Renal cortical epithelial cell (primary cell): Measurements from ENCODE around the gene LY6G6C. TPM values are rescaled to one million over a fixed set of nuclear protein-coding genes. Genes with fewer than 3 reads are reported as not detected.
A peak's percentile ranks its signal among the peaks of the same experiment; 100 is the strongest.

Source experiments
- DNase-seq: peaks from one replicate; pipeline ENCODE4 v3.0.0-alpha.2; 2011; ENCODE audit warnings: low read depth
- total RNA-seq: library from RNA; depleted of rRNA; stranded (reverse); fragments of >200 nt; gene quantifications from 2 replicates; pipeline ENCODE4 v1.2.3, GENCODE V29; 2014

The LY6G6C gene
- total RNA-seq, 1 donor from 2014 or later, result not detected

DNA sequence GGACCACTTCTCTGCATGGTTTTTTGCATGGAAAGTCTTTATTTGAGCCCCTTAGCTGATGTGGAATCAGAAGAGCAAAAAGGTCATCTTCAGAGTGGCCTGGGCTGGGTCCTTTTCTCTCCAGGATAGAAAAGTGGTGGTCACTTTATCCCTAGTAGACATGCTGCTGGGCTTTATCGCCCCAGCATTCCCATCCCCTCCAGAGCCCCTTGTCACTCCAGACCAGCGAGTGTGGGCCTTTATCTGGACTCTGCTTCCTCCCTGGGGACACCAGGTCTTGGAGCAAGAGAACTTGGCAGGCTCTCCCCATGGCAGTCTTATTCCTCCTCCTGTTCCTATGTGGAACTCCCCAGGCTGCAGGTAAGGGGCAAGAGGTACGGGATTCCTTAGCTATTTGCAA is 14.9 kb downstream of the LY6G6C start, which contains the start of gene LY6G6F:
LY6G6F (plus strand) TSS at position 268 of the 400 bp plus-strand sequence; CDS start at position 309, 41 bp downstream.
- no peak for DNase-seq

DNA sequence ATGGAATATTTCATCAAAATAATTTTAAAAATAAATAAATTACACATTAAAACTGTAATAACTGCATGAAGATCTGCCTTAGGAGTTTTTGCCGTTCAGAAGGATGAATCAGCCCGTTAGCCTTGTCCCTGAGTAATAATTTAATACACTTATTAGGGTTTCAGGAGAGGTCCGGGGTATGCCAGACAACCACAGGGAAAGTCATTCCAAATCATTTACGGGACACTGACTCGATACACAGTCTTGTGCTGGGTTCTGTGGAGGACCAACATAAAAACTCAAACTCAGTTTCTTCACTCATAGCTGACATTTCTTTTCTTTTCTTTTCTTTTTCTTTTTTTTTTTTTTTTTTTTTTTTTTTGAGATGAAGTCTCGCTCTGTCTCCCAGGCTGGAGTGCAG is 15.6 kb downstream of the LY6G6C start:
- no peak for DNase-seq

DNA sequence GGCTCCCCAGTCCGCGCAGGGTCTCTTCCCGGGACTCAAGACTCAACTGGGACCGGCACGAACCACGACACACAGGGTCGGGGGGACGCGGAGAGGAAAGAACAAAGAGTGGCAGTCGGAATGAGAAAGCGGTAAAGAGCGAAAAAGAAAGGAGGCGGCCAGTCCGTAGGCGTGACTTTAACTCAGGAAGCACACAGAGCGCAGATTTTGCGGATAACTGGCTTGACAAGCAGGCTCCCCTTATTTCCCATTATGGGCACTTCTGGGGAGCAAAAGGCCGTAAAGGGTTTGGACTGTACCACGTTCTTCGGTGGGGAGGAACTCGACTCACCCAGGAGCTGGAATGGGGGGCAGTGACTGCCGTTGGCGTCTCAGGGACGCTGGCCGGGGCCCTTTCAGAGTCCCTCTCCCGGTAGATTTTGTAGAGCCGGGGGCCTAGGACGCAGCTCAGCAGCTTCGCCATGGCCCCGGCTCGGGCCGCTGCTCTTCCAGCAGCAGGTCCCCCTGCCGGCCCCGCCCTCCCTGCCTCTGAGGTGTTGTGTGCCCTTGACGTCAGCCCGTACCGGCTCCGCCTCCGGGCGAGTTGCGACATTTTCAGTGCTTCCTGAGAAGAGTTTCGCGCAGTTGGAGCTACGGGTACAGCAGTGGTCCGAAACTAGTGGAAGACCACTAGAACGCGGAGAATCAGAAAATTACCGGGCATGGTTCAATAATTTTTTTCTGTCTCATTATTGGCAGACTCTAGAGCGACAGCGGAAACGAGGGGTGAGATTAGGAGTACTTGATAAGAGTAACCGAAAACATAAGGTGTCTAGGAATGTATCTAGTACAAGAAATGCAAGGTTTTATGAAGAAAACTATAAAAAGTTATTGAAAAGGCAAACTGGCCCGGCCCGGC is 18.5 kb downstream of the LY6G6C start, which contains the start of gene ABHD16A:
ABHD16A (minus strand) TSS at position 506 of the 898 bp plus-strand sequence; CDS start at position 463, 43 bp downstream.
- DNase-seq, result peak; percentile 96

DNA sequence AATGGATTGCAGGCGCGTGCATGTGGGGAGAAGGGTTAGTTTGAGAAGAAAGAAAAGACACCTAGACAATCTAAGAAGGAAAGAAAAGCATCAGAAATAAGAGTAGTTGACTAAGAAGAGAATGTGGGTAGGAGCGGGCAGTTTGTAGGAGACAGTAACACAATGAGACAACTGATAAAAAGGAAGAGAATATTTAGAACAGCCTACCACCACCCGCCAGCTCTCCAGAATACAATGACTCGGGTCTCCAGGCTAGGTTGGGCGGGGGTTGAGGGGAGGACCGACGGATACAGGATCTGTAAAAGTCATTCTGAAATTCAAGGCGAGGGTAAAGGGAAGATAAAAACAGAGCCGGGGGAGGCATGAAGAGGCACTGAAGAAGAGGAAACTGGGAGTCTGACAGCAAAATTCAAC is 19.1 kb downstream of the LY6G6C start:
- no peak for DNase-seq

DNA sequence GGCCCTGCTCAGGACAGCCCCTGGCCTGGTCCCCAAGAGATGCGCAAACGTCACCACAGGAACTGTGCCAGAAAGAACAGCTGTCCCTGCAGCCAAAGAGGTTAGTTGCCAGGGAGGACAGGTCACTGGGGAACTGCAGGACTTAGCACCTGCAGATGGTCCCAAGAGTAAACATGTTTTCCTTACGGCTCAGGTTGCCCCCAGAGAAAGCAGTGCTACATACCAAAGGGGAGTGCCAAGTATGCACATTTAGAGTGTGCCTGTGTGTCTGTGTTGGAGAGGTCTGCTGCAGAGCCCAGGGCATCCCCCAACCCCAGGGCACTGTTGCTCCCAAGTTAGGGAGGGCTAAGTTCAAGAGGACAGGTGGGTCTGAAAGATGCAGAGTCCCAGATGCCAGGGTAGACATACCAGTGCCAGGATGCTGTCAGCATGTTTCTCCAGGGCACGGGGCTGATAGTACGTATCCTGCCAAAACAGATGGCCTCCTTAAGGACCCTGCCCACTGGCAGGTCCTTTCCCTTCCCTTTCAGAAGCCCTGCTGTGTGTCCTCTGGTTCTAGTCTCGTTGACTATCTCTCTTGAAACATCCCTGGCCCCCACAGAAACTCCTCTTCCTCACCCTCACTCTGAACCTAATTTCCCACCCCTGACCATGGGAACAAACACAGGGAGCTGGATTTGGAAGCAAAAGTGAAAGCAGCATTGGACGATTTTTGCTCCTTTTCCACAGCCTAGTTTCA is 19.7 kb downstream of the LY6G6C start:
- no peak for DNase-seq

DNA sequence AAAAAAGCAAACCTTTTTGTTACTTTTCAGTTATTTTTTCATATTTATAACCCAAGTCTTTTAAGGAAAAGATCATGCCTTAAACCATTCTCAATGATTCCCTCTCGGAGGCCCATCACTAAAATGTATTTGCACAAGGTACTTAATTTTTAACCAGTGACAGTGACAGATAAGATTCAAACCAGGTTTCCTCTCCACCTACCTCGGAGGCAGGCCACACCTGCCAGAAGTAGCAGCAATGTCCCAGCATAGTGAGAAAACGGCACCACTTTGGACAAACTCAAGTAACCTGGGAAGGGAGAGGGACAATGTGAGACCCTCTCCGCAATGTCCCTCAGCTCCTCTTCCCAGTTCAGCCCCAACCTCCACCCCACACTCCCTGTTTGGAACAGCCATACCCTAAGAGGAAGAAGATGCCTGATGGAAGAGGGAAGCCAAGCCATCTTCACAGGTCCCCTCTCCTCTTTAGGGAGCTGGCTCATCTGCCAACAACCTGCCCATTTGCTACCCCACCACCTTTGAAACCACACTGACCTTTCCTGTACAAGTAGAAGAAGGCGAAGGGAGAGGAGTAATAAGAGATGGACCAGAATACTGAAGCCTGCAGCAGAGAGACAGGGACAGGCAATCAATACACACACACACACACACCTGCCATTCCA is 20.7 kb downstream of the LY6G6C start:
- DNase-seq, result no peak

DNA sequence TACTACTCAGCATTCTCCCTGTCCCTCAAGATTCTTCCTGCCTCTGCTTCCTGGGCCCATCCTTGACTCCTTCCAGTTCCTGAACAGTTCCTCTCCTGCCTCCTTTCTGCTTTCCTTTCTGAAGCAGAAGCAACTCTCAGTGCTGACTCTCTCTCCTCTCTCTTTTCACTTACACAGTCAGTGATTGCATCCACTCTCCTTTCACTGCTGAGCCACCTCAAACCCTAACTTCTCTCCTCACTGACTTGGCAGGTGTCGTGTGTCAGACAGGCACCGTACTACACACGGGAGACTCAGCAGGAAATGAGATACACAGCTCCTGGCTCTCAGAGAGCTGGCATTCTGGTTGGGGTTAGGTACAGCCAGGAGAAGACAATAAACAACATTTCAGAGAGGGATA is 24.0 kb downstream of the LY6G6C start:
- no peak for DNase-seq

DNA sequence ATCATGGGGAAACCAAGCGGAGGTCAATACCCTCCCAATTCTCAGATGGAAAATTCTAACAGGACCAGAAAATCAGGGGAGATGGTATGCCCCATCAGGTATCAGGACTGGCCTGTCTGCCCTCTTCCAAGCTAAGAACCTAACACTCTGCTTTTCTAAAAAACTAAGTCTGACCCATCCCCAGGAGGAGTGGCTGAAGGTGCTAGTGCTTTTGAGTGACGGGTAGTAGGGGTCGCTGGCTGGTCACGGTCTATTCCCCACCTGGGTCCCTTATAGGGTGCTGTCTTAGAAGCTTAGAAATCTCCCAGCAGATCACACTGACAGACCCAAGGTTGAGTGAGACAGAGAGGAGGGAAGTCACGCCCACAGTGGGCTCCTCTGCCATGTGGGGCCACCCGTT is 28.0 kb downstream of the LY6G6C start:
- no peak for DNase-seq

DNA sequence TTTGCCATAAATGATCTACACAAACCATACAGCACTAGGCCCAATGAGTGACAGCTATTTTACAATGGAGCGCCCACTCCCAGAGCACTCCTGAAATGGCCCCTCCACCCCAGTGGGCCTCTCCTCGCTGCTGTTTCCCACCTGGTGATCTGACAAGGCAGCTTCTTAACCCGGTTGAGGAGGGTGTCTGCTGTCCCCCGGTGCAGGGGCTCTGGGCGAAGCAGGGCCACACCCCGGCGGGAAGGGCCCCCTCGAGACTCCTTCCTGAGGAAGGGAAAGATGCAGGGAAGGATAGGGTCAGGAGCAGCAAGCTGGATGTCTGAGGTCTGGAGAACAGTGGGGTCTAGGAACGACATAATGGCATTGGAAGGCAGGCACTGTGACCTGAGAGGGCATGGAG is 28.7 kb downstream of the LY6G6C start:
- no peak for DNase-seq

DNA sequence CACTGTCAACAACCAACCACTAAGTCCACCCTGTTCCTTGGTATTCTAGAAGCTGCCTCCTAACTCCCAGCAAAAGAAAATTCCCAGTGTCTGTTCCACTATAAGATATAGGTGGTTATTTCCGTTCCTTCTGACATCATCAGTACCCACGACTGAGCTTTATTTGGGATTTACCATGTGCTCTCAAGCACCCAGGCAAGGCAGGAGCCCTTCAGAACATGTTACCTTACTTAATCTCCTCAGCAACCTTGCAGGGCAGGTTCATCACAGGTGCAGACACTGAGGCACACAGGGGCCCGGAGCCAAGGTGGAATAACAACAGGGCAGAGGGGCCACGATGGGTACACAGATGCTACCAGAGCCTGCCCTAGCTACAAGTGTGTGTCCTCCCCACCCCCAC is 29.2 kb downstream of the LY6G6C start:
- DNase-seq, result no peak

DNA sequence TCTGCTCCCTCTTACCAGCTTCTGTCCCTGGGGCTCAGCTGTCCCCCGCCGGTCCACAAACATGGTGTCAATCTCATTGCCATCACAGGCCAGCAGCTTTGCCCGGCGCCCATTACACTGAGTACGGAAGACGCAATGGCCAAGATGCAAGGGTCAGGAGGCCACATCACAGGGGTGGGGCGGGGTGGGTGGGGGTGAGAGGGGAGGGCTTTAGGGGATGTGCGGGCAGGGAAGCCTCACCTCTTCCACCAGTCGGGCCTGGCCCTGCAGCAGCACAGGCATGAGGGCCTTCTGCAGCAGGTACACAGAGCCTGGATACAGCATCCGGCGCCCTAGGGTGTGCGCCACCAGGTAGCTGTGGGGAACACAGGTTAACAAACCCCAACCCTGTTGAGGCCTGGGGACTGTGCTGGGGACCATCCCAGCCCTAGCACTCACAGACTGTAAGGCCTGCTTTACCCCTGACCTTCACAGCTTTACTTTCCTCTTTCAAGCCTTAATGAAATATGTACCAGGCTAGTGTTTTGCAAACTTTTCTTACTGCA is 29.9 kb downstream of the LY6G6C start:
- DNase-seq, result no peak

DNA sequence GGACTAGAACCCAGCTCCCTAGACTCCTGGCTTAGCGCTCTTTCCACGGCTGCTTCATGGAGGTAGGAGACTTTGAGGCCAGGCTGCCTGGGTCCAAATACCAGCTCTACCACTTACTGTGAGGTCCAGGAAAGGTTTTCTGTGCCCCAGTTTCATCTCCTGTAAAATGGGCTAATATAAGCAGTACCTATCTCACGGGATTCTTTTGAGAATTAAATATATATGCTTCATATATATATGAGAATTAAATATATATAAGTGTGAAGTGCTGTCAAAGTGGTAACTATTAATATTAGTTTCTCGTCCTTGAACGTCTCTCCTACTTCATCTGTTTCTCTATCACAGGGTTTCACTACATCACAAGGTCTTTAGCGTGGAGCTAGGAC is 30.5 kb downstream of the LY6G6C start:
- no peak for DNase-seq

DNA sequence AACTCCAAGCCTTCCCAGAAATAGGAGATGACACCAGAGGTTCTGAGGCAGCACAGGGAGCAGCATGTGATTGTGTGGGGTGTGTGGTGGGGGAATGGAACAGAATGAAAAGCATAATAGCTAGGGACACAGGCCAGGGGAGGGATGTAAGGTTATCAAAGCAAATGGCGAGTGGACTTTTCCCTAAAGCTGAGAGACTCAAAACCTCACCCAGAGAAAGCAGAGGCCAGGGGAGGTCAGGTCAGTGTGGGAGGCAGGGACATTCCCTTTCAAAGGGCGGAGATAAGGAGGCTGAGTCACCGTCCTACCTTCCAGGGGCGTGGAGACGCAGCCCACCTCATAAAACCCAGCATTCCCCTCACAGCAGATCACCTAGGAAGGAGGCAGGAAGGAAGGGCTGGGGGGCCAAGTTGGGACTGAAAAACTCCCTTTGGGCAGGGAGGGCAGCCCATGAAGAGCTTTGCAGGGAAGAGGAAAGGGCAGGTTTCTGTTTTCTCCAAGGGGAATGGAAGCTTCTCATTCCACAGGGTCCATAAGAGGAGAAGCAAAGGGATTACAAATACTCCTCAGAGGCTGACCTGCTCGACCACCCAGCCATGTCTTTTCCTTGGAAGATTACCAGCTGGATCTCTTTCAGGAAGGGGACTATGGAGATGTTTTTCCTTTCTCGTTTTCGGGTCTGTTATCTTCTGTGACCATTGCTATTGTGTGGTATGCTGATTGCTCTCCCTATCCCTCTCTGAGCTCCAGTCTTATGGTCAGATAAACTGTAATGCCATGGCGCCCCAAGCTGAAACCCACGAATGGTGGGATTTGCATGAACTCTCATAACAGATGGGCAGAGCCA is 31.1 kb downstream of the LY6G6C start:
- no peak for DNase-seq

DNA sequence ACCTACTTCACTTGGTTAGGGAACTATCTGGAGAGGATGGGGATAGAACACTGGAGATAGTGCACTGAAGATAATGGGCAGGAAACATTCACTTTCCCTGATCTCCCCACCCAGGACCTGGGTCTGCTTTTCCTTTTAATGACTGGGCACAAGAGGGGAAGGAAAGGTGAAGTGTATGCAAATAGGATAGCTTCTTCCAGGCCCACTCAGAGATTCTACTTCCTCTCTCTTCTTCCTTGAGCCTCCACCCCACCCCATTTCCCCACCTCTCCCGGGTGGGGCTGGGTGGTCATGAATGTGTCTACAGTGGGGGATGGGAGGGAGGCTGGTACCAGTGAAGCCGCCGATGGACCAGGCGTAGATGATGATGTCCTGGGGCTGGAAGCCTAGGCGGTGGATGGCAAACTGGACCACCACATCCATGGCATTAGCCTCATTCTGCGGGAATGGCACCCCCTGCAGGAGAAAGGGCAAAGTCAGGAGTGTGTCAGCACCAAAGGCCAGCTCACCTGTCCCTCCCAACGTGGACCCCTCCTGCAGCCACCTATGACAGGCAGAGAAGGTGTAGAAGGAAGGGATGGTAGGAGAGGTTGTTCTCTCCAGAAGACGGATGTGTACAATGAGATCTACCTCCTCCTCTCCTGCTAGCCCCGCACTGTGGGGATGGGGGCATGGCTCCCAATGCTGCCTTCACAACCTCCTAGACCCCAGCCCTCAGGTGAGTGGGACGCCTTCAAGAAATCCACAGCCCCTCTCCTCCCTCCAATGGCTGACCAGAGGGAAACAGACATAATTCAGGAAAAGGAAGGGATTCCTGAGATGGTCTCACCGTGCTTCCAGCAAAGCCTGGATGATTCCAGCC is 32.1 kb downstream of the LY6G6C start:
- no peak for DNase-seq

DNA sequence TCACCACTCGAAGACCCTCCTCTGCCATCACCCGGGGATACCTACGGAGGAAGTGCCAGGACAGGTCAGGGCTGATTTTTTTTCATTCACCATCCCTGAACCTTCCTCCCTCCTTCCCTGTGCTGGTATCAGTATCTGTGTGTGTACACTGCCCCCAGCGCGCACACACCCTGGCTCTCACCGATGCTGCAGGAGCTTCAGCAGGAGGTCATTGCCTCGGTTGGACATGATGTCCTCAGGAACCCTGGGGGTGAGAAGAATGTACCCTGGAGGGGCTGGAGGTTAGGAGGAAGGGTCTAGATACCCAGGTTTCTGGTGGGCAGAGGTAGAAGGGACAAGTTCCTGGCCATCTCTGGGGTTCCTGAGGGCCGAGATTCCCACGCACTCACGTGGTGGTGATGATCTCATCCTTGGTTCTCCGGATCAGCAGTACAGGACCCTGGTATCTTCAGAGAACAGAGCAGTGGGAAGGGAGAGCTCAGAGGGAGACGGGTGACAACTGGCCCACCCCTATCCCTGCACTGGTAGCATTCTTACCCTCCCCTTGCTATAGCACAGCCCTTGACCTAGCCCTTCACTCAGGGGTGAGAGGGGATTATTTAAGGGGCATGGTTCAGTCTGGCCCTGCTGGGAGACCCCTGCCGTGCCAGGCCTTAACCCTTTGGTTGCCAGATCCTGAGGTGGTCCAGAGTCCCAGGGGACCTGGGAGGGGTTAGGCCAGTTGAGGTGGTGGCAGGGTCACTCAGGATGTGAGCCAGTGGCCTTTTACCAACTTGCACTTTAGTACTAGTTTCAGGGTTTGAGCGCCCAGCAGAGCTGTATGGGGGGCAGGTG is 33.5 kb downstream of the LY6G6C start:
- no peak for DNase-seq

DNA sequence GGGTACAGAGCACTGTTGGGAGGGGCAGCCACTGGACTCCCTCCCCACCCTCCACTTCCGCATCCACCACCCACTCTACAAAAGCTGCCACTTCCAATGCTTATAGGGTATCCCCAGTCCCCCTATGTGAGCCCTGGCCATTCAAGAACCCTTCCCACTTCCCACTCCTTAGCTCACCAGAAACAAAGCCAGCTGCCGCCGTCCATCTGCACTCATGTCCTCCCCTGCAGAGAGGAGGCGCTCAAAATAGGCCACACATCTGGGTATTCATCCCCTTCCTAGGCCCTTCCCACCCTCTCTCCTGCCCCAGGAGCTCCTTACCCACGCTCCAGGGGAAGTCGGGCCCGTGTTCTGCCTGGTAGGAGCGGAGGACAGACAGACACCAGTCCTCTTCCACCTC is 34.2 kb downstream of the LY6G6C start:
- DNase-seq, result no peak

DNA sequence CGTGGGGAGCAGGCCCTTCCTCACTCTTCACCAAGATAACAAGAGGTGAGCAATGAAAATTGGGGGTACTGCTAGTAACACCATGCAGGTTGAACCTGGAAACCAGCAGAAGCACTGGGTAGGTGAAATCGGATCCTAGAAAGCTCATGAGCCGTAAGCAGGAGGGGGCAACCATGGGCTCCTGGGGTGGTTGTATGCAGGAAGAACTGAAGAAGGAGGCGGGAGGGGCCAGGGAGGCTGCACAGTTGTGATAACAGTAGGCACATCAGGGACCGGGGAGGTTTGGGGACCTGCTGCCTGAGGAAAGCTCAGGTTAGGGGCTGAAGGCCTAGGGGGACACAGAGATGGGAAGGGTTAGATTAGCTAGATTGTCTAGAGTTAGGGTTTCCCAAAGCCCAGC is 35.1 kb downstream of the LY6G6C start:
- DNase-seq, result no peak

DNA sequence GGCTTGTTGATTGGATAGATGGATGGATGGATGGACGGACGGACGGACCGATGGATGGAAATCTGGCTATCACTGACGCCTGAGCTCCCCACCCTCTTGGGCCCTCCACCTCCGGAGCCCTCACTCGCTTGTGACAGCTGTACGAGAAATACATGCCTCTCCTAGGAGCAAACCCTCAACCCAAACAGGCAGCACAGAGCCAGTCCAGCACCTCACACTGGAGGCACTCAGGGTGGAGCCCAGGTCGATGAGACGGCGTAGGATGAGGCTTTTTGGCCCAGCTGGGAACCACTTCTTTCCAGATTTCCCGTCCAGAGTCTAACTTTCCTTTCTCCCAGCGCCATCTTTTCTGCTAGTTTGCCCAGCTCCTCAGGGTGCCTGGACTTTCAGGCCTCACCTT is 38.0 kb downstream of the LY6G6C start:
- DNase-seq, result no peak

DNA sequence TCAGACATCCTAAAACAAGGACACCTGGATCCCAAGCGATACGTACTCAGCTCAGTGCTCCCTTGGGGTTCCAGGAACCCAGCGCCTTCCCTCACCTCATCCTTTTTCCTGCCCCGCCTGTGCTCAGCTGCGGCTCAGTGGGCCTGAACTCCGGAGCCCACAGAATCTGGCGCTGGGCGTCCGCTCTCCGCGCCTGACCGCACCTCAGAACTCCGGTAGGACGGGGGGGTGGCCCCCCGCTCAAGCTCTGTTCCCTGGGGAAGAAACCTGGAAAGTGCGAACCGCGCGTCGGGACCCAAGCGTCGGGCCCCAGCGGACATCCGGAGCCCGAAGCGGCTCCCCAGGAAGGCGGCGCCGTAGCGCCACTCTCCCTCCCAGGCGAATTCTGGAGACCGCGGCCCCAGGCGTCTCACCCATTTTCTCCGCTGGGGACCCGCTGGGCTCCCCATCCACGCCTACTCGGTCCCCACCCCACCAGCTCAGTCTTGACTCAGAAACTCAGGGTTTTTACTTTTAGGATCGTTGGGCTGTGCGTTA is 40.3 kb downstream of the LY6G6C start:
- peak; percentile 53 for DNase-seq
